HG02981 (cell line): ENCODE data around the gene SELP.
A peak's percentile ranks its signal among the peaks of the same experiment; 100 is the strongest.

Experiments used
- ATAC-seq: cut with Tn5 transposase; IDR thresholded peaks from one replicate; pipeline ENCODE4 v1.9.1; 2021; ENCODE audit warnings: mild to moderate bottlenecking, moderate library complexity; ENCODE audit not compliant: unreplicated experiment

SELP gene

DNA sequence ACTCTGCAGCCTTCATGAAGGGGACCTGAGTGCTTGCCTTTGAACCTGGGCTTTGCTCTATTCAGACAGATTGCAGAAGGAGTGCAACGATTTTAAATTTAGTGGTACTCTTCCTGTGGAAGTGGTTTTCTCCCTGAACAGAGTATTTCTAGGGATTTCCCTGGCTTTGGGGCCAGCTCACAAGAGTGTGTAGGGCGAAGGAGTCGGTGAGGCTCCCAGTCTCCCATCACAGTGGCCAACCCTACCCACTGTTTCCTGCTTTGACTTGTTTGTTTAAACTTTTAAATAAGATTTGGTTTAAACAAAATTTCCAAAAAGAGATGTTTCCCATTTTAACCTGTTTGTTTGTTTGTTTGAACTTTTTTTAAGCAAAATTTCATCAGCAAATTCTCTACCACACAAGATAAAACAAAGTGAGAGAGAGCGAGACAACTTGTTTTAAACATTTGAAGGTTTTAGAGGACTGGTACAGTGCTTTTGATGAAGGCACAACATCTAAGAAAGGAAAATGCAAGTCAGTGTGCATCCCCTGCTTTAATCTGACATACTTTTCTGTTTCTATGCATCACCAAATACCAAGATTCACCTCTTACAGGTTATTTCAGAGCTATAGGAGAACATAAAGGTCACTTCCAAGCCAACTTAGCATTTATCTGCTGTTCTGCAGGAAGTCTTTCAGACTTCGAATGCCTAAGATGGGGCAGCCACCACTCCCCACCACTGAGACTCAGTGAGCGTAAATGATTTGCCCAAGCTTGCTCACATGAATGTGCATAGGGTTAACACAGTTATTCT is 6.6 kb downstream of the SELP start:
- ATAC-seq = no peak

- ATAC-seq = no peak
These were observed 9.4 kb downstream of the SELP start for GRCh38 chr1:169620565-169620964.

DNA sequence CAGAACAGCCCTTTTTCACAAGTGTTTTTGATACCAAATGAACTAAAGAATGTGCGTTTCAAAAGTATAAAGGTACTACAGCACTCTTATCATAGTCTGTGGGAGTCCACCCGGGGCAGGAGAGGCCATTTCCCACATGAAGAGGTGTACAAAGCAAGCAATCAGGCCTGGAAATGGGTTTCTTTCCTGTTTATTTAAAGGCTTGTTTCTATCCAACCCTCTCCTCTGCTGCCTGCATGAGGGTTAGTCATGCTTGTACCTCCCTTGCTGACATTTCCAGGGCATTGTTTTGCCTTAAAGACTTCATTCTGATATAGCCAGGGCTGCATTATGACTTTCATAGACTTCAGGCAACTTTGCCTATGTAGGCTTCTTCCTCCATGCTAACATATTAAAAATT is 11.6 kb downstream of the SELP start:
- no peak for ATAC-seq

GRCh38 chr1:169615803-169616202 is 14.1 kb downstream of the SELP start:
- no peak for ATAC-seq

DNA sequence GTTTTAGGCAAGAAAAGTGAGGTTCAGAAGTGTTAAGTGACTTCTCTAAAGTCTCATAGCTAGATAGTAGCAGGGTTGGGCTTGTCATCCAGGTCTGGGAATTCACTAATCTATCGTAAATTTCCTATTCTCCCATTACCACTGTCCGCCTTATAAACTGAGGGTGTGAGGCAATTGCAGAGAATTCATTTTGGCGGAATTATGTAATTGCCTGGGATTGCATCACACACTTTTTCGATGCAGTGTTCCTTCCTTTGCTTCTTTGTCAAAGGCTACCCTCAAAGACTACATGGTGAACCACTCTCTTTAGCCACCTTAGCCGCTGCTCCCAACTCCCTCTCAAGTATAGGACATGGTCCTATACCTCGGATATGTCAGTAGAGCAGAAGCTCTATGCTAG is 19.1 kb downstream of the SELP start:
- no peak for ATAC-seq

DNA sequence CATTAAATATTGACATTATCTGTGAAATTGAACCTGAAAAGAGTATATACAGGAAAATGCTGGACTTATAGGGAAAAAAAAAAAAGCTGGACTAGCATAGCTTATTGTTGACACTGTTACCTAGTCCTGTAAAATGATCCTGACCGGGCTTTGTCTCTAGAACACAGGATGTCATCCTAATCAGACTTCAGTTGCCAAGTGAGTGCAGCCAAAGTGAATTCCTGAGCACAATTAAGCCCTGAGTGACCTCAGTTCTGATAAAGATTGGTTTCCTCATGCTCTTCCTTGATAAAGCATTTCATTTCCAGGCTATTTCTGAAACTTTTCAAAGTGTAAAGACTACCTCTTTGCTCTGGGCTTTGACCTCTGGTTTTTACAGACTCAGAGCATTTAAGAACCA is 19.8 kb downstream of the SELP start:
- no peak for ATAC-seq

GRCh38 chr1:169608226-169608625 is 21.7 kb downstream of the SELP start:
- ATAC-seq = no peak

DNA sequence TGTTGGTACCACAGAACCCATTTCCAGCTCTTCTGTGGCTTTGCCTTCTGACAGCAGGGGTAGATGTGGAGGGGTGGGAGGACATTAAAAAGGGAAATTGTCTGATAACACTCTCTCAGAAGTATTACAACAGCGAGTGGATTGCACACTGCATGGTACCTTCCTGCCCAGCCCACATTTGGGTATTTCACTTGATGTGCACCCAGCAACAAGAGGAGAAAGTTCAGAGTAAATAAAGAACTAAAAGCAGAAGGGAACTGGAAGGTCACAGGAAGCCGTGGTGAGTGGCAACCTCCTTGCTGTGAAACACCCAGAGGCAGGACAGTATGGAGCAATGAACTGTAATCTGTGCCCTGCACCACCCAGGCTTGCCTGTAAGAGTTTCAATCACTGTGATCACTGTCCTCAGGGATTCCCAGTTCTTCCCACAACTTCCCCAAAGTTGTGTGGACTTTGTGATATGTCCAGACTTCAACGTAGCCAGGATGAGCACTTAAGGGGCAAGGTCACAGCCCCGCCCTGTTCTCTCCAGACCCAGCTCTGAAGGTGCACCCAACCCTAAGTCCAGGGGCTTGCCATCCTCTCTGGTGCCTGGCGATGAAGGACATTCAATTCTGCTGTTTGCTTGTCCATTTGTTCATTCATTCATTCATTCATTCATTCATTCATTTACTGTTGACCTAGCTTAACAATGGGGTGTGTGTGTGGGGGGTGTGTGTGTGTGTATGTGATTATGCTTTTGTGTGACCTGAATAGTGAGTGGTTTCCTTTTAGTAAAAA is 25.0 kb downstream of the SELP start:
- ATAC-seq = peak; percentile 54

DNA sequence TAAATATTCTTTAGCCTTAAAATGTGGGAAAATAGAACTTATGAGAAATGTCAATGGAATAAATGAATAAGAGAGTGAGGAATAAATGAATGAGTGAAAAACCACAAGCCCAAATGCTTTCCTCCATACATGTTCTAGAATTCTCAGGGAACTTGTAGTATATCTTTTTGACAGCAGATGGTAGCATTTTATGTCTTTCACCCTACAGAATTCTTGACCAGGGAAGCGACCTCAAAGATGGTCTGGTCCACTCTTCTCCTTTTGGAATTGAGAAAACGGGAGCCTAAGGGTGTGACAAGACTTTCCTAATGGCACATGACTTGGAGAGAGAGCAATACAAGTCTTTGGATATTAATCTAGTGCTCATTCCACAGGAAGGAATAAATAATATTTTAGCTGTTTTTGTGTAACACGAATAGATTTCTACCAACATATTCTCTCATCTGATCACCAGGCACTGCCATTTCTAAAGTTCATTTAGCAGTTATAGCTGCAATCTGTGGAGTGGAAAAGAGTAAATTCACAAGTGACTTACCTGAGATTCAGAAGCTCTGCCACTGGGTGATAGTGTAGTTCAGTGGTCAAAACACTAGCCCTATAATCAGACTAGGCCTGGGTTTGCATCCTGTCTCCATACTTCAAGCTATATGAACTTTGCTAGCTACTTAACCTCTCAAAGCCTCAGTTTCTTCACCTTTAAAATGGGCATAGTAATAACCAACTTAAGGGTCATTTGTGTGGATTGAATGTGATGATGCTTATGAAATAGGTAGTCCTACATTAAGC is 28.6 kb downstream of the SELP start:
- no peak for ATAC-seq

- ATAC-seq = peak; percentile 58
These were observed 33.9 kb downstream of the SELP start for GRCh38 chr1:169595764-169596711.

DNA sequence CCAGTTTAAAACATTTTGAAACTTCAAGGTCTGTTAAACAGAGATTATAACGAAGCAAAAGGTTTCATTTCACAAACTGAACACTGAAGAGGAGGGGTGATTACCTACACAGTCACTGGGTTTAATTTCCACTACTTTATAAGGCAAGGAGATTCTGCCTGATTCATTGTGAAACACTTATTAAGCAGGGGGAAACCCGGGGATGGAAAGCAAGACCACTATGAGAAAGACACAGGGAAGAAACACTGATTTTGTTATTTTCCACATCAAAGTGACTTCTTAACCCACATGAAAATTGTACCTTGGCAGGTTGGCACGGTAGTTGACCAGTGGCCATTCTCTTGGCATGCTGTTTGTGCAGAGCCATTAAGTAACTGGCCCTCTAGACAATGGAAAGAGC is 35.5 kb downstream of the SELP start:
- ATAC-seq = no peak

DNA sequence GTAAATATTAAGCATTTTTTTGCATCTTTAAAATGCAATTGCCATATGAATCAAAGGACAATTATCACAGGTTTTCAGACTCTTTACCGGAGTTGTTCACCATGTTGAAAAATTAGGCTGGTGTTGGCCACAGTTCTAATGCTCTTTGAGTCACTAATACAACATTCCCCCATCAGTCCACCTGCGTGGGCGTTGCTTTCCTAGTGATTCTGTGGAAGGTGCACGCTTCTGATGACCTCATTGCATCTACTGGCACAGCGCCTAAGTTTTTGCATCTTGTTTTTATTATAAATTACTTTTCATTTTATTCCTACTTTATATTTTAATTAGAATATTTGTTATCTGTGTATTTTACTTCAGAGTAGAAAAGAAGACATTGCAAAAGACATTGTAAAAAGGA is 39.0 kb downstream of the SELP start:
- no peak for ATAC-seq

GRCh38 chr1:169588785-169589485 is 41.0 kb downstream of the SELP start:
- no peak for ATAC-seq

- no peak for ATAC-seq
These were observed 41.8 kb downstream of the SELP start for GRCh38 chr1:169588112-169588511.

GRCh38 chr1:169586395-169587255 is 43.3 kb downstream of the SELP start, which contains the start of gene F5:
TSS of gene F5 (minus strand) at chr1:169586481. CDS start at chr1:169586386, 95 bp downstream.
- peak; percentile 91 for ATAC-seq

DNA sequence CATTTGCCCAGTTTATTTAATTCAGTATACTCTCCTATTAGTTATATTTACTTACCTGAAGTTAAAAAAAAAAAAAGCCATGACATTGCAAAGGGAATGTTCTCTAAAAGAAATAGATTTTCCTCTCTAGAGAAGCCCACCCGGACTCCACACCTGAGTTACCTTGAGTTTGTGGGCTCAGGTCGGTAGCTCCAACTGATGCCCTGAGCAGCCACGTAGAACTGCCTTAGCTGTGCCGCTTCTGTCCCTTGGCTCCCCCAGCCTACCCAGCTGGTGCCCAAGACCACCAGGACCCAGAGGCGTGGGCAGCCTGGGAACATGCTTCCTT is 43.9 kb downstream of the SELP start:
- ATAC-seq = peak; percentile 16

DNA sequence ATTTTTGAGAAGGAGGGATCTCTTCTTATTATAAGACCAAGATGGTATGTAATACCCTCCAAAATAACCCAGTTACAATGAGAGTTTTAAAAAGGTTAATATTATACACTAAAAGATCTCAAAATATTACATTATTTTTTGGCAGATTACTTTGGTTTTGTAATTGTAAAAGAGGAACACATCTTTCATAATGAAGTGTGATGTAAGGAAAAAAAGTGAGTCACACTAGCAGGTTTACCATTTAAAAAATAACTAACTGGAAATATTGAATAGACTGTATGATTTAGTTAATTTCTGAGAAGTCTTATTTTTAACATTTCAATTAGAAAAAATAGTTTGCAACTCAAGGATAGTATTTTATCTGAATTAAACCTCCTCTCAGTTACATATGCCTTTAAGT is 44.7 kb downstream of the SELP start:
- ATAC-seq = no peak

- ATAC-seq = no peak
These were observed 45.3 kb downstream of the SELP start for GRCh38 chr1:169584483-169585144.
